ENCODE results near the gene PDE11A. TPM values are rescaled to one million over a fixed set of nuclear protein-coding genes. Genes with fewer than 3 reads are reported as not detected.

Gene PDE11A
- total and polyA plus RNA-seq, 3 donors from 2014 or later: 2.2 to 7.8 (median 3.3) TPM

- 88 to 94% methylated on average over 3 of the region's 3 CpGs for WGBS, 2 donors
- Histone ChIP-seq H3K27me3 (no peaks in the 10 kb centered on the region), H3K4me3 (no peak overlapping the region), H3K9me3 (no peaks in the 10 kb centered on the region), H3K27ac (no peak overlapping the region), H3K4me1 (no peaks in the 10 kb centered on the region), H3K36me3 (ENCODE audit: low read depth, missing control alignments) (no peaks in the 10 kb centered on the region)
- no peak for DNase-seq
- intact Hi-C loops (cut with DNase I; ENCODE audit: low total_unique reads): no loop called here
- no peak for TF ChIP-seq POLR2A (IDR thresholded peaks at IDR 0.05)
- TF ChIP-seq, protein P1, sequence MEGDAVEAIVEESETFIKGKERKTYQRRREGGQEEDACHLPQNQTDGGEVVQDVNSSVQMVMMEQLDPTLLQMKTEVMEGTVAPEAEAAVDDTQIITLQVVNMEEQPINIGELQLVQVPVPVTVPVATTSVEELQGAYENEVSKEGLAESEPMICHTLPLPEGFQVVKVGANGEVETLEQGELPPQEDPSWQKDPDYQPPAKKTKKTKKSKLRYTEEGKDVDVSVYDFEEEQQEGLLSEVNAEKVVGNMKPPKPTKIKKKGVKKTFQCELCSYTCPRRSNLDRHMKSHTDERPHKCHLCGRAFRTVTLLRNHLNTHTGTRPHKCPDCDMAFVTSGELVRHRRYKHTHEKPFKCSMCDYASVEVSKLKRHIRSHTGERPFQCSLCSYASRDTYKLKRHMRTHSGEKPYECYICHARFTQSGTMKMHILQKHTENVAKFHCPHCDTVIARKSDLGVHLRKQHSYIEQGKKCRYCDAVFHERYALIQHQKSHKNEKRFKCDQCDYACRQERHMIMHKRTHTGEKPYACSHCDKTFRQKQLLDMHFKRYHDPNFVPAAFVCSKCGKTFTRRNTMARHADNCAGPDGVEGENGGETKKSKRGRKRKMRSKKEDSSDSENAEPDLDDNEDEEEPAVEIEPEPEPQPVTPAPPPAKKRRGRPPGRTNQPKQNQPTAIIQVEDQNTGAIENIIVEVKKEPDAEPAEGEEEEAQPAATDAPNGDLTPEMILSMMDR (IDR thresholded peaks at IDR 0.05): no peak
Observed at GRCh38 chr2:177822941-177823340, 249.6 kb downstream of the PDE11A start.

GRCh38 chr2:177818412-177818811 lies 254.2 kb downstream of the PDE11A start:
- no peaks in the 10 kb centered on the region for H3K9me3 ChIP-seq
- DNase-seq: no peak
- H3K27ac ChIP-seq: no peak overlapping the region
- H3K36me3 ChIP-seq (ENCODE audit: low read depth, missing control alignments): no peaks in the 10 kb centered on the region
- 73 to 86% methylated on average over 1 of the region's 1 CpG for WGBS, 2 donors
- no peak for TF ChIP-seq POLR2A (IDR thresholded peaks at IDR 0.05)
- TF ChIP-seq, protein P1 (IDR thresholded peaks at IDR 0.05): no peak
- H3K4me1 ChIP-seq: no peaks in the 10 kb centered on the region
- intact Hi-C loops (cut with DNase I; ENCODE audit: low total_unique reads): no loop called here
- no peaks in the 10 kb centered on the region for H3K27me3 ChIP-seq
- H3K4me3 ChIP-seq: no peak overlapping the region

GRCh38 chr2:177817300-177817699 lies 255.3 kb downstream of the PDE11A start:
- Histone ChIP-seq H3K27ac (no peak overlapping the region), H3K4me3 (no peak overlapping the region), H3K27me3 (no peaks in the 10 kb centered on the region), H3K36me3 (ENCODE audit: low read depth, missing control alignments) (no peaks in the 10 kb centered on the region), H3K4me1 (no peaks in the 10 kb centered on the region), H3K9me3 (no peaks in the 10 kb centered on the region)
- intact Hi-C loops (cut with DNase I; ENCODE audit: low total_unique reads): no loop called here
- WGBS, 2 donors: 80 to 83% methylated on average over 4 of the region's 4 CpGs
- TF ChIP-seq, protein P1 (IDR thresholded peaks at IDR 0.05): no peak
- no peak for TF ChIP-seq POLR2A (IDR thresholded peaks at IDR 0.05)
- DNase-seq: no peak

GRCh38 chr2:177816766-177817165 lies 255.8 kb downstream of the PDE11A start:
- H3K4me1 ChIP-seq: no peaks in the 10 kb centered on the region
- no peaks in the 10 kb centered on the region for H3K9me3 ChIP-seq
- no peak overlapping the region for H3K27ac ChIP-seq
- H3K4me3 ChIP-seq: no peak overlapping the region
- intact Hi-C loops (cut with DNase I; ENCODE audit: low total_unique reads): no loop called here
- no peaks in the 10 kb centered on the region for H3K27me3 ChIP-seq
- H3K36me3 ChIP-seq (ENCODE audit: low read depth, missing control alignments): no peaks in the 10 kb centered on the region
- TF ChIP-seq POLR2A (IDR thresholded peaks at IDR 0.05): no peak
- no peak for DNase-seq

DNA sequence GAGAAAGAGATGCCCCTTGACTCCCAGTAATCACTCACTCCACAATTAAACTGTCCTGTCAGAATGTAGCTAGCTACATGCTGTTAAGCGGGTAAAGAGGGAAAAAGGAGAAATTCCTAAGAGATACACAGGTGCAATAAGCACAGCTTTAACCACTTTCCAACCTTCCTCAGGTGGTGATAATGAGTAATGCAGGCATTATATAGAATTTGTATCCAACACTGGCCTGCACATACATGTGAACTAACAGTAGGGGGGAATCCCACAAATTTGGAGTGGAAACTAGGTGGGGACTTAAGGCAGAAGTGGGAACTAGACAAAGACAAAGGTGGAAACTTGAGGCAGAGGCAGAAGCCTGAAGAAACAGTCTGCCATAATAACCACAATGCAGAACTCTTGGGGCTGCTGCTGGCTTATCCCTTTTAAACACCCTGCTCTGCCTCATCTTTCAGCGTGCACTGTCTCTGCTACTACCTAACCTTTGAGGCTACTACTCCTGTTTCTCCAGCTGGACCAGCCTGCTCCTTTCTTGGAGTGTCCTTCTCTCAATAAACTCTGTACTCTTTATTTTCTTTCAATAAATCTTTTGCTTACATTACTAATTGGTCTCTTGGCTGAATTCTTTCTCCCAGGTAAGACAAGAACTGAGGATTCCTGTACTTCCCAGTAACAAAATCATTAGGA lies 259.7 kb downstream of the PDE11A start:
- no peak overlapping the region for H3K4me3 ChIP-seq
- intact Hi-C loops (cut with DNase I; ENCODE audit: low total_unique reads): no loop called here

More for the DNA sequence above, 259.7 kb downstream of the PDE11A start:
- Histone ChIP-seq H3K36me3 (ENCODE audit: low read depth, missing control alignments) (no peaks in the 10 kb centered on the region), H3K4me1 (no peaks in the 10 kb centered on the region), H3K9me3 (no peaks in the 10 kb centered on the region), H3K27me3 (no peaks in the 10 kb centered on the region), H3K27ac (no peak overlapping the region)
- TF ChIP-seq, protein P1 (IDR thresholded peaks at IDR 0.05): no peak
- no peak for TF ChIP-seq POLR2A (IDR thresholded peaks at IDR 0.05)
- no peak for DNase-seq
- WGBS, 2 donors: 93 to 94% methylated on average over 2 of the region's 2 CpGs
